HG02970 (cell line): ENCODE measurements around the gene TRIM58.

Experiments used
- ATAC-seq: cut with Tn5 transposase; IDR thresholded peaks from one replicate; pipeline ENCODE4 v1.9.1; 2021; ENCODE audit warnings: mild to moderate bottlenecking, moderate library complexity, moderate number of reproducible peaks; ENCODE audit not compliant: unreplicated experiment, low FRiP score

The TRIM58 gene, protein sequence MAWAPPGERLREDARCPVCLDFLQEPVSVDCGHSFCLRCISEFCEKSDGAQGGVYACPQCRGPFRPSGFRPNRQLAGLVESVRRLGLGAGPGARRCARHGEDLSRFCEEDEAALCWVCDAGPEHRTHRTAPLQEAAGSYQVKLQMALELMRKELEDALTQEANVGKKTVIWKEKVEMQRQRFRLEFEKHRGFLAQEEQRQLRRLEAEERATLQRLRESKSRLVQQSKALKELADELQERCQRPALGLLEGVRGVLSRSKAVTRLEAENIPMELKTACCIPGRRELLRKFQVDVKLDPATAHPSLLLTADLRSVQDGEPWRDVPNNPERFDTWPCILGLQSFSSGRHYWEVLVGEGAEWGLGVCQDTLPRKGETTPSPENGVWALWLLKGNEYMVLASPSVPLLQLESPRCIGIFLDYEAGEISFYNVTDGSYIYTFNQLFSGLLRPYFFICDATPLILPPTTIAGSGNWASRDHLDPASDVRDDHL

DNA sequence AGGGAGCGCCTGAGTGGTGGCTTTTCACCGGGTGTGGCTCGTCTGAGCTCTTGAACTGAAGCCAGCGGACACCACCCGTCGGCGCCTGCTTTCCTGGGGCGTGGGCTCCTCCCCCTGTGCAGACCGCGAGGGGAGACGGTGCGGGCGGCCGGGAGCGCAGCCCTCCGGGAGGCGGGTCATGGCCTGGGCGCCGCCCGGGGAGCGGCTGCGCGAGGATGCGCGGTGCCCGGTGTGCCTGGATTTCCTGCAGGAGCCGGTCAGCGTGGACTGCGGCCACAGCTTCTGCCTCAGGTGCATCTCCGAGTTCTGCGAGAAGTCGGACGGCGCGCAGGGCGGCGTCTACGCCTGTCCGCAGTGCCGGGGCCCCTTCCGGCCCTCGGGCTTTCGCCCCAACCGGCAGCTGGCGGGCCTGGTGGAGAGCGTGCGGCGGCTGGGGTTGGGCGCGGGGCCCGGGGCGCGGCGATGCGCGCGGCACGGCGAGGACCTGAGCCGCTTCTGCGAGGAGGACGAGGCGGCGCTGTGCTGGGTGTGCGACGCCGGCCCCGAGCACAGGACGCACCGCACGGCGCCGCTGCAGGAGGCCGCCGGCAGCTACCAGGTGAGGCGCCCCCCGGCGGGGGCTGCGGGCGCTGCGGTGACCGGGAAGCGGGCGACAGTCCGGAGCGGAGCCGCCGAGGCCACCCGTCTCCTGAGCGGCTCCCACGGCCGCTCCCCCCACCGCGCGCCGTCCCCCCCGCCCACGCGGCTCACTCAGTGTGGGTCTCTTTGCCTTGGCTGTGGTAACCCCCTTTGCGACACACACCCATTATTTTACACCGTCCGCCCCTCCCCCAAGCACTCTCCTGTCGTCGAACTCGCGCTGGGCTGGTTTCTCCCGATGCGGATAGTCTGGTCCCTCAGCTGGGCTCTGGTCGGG lies at the start of gene TRIM58:
Gene TRIM58 (plus strand): TSS at position 119 of the 916 bp plus-strand sequence. CDS start 60 bp downstream, at position 179.
- ATAC-seq: no peak

GRCh38 chr1:247812637-247813036 lies 44.4 kb upstream of the TRIM58 start:
- no peak for ATAC-seq

GRCh38 chr1:247822060-247822459 lies 34.9 kb upstream of the TRIM58 start:
- no peak for ATAC-seq

DNA sequence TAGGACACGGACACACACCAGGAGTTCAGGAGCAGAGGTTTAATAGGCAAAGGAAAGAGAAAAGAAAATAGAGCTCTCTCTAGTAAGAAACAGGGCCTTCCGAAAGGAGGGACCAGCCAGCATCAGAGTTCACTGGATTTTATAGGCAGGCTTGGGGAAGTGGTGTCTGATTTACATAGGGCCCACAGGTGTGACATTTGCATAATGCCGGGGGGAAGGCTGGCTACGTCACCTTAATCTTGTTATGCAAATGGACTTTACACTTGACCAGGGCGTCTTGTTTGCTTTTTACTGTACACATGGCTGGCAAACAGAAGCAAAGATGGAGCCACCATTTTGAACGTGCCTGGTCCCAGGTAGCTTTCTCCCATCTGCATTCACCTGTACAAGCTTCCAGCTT lies 33.0 kb upstream of the TRIM58 start, which contains the start of gene OR14A16:
Gene OR14A16 (minus strand): TSS at position 97 of the 400 bp plus-strand sequence. CDS start 8,390 bp downstream, outside the sequence.
- ATAC-seq: no peak

GRCh38 chr1:247825362-247825761 lies 31.6 kb upstream of the TRIM58 start:
- ATAC-seq: no peak

GRCh38 chr1:247829656-247830055 lies 27.3 kb upstream of the TRIM58 start:
- no peak for ATAC-seq

GRCh38 chr1:247833601-247834000 lies 23.4 kb upstream of the TRIM58 start:
- no peak for ATAC-seq

DNA sequence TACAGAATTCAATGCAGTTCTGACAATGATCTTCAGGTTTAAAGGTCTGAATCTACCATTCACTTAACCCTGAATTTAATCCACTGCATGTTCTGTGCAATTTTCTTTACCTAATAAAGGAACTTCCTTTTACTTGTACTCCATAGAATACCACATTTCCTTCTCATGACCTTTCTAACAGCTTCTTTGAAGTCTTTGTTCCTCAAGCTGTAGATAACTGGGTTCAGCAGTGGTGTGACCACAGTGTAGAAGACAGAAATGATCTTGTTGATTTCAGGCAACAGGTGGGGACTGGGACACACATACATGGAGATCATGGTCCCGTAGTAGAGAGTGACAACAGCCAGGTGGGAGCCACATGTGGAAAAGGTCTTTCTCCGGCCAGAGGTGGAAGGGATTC lies 16.2 kb upstream of the TRIM58 start:
- ATAC-seq: no peak

GRCh38 chr1:247841796-247842195 lies 15.2 kb upstream of the TRIM58 start, which contains the start of gene OR11L1:
Gene OR11L1, minus strand, starts transcription at chr1:247841896. Its CDS starts 0 bp downstream, at chr1:247841896.
- no peak for ATAC-seq

GRCh38 chr1:247843411-247843810 lies 13.6 kb upstream of the TRIM58 start:
- ATAC-seq: no peak

GRCh38 chr1:247845011-247845692 lies 11.8 kb upstream of the TRIM58 start:
- no peak for ATAC-seq

DNA sequence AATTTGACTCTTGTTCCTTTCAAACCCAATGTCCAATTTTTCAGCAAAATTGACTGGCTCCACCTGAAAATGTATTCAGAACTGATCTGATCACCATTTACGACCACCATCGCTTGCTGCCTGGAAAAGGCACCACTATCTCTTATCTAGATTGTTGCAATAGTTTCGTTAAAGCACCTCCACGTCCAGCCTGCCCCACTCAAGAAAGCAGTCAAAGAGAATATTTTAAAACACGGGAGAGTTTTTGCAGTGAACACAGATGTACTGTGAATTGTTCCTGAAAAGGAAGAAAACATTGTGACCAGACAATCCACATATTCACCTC lies 11.3 kb upstream of the TRIM58 start:
- ATAC-seq: no peak

- ATAC-seq: no peak
Measured at GRCh38 chr1:247848346-247848745, 8.6 kb upstream of the TRIM58 start.

DNA sequence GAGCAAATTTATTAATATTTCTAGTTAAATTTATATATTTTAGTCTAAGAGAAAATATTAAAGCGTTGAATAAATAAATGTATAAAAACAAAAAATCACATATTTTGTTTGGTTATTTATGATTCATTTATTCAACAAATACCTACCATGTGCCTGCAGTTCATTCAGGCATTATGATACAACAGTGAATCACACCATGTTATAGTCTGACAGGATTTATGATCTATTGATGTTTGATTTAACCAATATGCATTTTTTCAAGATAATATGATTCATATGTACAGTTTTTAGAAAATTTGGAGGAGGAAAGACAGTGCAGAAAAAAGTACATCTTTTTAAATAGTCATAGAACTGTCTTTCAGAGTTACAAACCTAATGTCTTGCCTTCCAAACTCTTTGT lies 7.4 kb upstream of the TRIM58 start:
- no peak for ATAC-seq

- ATAC-seq: no peak
Measured at GRCh38 chr1:247854899-247855545, 2.0 kb upstream of the TRIM58 start.

DNA sequence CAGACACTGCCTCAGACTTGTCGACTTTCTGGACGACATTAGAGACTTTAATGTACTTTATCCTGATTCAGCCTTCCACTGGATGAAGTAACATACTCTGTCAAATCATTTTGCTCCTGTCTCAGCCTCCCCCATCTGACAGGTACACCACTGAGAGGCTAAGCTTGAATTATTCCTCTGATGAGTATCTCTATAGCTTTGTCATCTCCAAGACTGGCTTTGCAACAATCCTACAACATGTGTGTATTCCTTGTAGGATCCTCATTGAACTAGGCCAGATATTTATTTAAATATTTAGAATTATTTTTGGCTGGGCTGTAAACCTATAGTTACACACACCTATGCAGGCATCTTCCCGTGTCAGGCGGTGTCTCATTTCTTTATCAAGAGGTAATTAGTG lies 1.1 kb upstream of the TRIM58 start:
- ATAC-seq: no peak

- ATAC-seq: no peak
Measured at GRCh38 chr1:247857985-247858619, 1.1 kb downstream of the TRIM58 start.

DNA sequence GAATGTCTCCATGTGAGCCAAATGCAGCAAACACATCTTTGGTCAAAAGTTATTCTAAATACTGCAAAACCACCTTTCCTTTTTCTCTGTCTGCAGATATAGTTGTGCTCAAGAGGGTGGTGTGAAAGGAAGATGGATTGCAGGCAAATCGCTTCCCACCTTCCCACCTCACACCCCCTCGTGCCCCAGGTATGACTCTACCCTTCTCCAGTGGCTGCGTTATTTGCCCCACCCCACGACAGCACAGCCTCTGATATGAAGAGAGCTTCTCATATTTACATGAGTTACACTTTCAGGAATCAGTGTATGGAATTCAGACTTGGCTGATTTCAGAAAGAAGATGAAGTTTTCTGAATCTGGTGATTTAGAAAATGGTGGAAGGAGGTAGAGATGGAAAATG lies 5.8 kb downstream of the TRIM58 start:
- ATAC-seq: no peak

DNA sequence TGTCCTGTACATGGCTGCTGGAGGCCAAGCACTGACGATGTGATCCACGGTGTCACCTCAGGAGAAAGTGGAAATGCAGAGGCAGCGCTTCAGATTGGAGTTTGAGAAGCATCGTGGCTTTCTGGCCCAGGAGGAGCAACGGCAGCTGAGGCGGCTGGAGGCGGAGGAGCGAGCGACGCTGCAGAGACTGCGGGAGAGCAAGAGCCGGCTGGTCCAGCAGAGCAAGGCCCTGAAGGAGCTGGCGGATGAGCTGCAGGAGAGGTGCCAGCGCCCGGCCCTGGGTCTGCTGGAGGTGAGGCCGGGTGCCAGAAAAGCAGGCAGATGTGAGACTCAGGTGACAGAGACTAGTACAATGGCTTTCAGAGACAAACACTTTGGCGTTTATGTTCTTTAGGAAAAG lies 7.7 kb downstream of the TRIM58 start:
- ATAC-seq: no peak

DNA sequence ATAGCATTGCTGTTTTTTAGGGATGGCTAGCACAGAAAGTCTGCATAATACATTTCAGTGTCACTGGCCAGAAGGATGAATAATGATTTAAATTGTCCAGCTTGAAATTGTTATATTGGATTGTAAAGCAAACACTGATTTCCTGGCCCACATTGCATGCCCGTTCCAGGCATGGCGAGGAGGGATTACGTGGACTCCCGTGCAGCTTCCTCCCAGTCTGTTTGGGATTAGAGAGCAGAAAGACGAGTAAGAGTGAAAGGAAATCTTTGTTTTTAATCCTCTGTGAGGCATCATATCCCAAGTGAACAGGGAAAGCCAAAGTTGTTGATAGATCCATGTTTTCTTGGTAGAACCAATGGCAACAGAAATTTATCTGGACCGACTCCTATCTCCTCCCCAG lies 8.4 kb downstream of the TRIM58 start:
- no peak for ATAC-seq
